Regular cardiac myocyte (primary cell): Measurements from ENCODE around the gene CDK9. TPM values are rescaled to one million over a fixed set of nuclear protein-coding genes. Genes with fewer than 3 reads are reported as not detected.

ENCODE experiments used
- total RNA-seq: library from RNA; depleted of rRNA; stranded (reverse); fragments of >200 nt; gene quantifications from 2 replicates; pipeline ENCODE4 v1.2.3, GENCODE V29; 2014

CDK9 gene
- 36.4 and 37.4 TPM in 2 replicates for total RNA-seq

DNA sequence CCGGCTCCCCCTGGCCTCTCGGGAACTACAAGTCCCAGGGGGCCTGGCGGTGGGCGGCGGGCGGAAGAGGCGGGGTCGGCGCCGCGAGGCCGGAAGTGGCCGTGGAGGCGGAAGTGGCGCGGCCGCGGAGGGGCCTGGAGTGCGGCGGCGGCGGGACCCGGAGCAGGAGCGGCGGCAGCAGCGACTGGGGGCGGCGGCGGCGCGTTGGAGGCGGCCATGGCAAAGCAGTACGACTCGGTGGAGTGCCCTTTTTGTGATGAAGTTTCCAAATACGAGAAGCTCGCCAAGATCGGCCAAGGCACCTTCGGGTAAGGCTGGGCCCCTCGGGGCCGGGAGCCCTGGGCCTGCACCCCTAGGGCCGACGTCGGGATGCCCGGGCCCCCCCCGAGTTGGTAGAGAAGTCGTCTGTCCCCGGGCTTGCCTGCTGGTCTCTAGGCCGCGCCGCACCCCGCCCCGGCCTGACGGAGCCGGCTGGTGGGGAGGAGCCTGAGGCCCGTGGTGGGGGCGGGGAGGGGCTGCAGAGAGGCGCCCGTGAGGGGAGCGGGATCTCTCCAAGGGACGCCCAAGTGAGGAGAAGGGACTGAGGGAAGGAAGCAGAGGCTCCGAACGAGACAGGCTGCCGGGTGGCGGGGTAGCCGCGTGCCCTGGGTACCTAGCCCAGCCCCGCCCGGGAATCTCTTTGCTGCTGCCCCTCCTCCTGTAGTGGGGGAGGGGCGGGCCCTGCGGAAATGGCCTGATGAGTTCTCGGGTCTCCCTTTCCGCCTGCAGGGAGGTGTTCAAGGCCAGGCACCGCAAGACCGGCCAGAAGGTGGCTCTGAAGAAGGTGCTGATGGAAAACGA is at the start of gene CDK9:
Gene CDK9, plus strand, starts transcription at position 102 of the 840 bp plus-strand sequence. Its CDS starts 115 bp downstream, at position 217.

DNA sequence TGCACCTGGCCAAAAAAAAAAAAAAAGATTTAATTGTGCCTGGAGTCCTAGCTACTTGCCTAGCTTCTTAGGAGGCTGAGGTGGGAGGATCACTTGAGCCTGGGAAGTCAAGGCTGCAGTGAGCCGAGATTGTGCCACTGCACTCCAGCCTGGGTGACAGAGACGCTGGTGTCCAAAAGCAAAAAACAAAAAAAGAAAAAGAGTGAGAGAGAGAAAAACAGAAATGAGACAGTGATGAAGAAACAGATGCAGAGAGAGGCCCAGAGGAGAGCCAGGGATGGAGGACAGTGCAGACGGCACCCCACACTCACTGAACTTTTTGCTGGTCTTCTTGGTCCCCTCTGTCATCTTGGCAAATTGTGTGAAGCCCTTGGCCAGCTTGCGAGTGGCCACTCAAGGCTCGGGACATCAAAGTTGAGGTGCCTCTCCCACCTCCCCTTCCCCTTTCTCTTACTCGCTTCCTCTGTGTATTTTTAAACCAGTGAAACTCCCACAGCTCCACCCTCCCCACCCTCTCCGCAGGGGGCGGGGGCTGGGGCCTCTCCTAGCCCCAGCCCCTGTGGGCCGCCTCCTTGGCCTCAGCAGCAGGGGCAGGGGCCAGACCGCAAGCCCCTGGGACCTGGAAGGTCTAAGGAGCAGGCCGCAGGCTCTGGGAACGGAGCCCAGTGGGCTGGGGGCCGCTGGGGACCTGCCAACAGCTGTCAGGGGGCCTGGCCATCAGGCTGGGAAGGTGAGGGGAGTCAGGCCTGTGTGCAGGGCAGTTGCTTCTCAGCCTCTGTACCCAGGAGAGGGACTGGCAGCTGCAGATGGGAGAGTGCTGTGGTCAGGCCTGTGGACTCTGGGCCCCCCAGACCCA is 7.3 kb upstream of the CDK9 start, which contains the start of gene SH2D3C:
Gene SH2D3C, minus strand, starts transcription at position 387 of the 856 bp plus-strand sequence. Its CDS starts 39 bp downstream, at position 348.

DNA sequence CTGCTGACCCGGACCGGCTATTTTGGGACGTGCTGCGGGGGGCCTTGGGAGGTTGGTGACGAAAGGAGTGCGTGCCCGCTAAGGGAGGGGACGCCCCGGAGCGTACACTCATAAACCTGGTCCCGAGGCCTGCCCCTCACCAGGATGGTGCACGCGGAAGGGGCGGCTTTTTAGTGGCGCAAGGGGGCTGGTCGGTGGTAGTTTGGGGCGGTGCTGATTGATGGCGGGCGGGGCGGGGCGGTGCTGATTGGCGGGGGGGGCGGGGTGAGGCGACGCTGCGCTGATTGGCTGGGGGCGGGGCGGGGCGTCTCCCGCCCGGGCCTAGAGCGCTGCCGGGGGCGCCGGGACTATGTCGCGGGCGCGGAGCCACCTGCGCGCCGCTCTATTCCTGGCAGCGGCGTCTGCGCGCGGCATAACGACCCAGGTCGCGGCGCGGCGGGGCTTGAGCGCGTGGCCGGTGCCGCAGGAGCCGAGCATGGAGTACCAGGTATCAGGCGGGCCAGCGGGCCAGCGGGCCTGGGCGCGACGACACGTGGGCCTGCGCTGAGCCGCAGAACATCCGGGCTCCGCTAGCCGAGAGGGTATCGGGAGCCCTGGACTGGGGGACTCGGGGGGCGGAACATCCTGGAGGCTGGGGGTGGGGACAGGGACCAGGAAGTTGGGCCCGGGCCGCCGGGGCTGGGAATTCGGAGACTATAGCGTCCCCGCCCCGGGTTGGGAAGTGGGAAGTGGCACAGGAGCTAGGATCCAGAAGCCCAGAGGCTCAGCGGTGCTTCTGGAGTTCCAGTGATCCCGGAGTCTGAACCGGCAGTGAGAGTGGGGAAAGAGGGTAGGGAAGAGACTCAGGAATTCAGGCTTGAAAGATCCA is 17.0 kb downstream of the CDK9 start, which contains the start of gene FPGS:
Gene FPGS, plus strand, starts transcription at position 307 of the 868 bp plus-strand sequence. Its CDS starts 43 bp downstream, at position 350.

Other genes with a start within 250 kb of the CDK9 start
- gene STXBP1, start 173.8 kb upstream of the CDK9 start, total RNA-seq: 19.6 and 23.4 TPM in 2 replicates
- gene CFAP157, start 79.0 kb upstream of the CDK9 start, total RNA-seq: 0.28 TPM in 1 of 2 replicates, not detected in the other
- 17.8 and 32.0 TPM in 2 replicates for gene PTRH1, start 70.4 kb upstream of the CDK9 start, total RNA-seq
- under 0.01 TPM in 1 of 2 replicates, not detected in the other for gene TTC16, start 70.0 kb upstream of the CDK9 start, total RNA-seq
- 2.3 and 3.8 TPM in 2 replicates for gene TOR2A, start 50.7 kb upstream of the CDK9 start, total RNA-seq
- gene SH2D3C, start 7.4 kb upstream of the CDK9 start, total RNA-seq: 0.19 and 0.85 TPM in 2 replicates
- 41.4 and 50.2 TPM in 2 replicates for gene FPGS, start 16.8 kb downstream of the CDK9 start, total RNA-seq
- gene ENG, start 68.6 kb downstream of the CDK9 start, total RNA-seq: 24.2 and 34.3 TPM in 2 replicates
- 21.7 and 40.3 TPM in 2 replicates for gene AK1, start 91.6 kb downstream of the CDK9 start, total RNA-seq
- gene ST6GALNAC6, start 113.6 kb downstream of the CDK9 start, total RNA-seq: 33.7 and 51.0 TPM in 2 replicates
- gene ST6GALNAC4, start 131.0 kb downstream of the CDK9 start, total RNA-seq: 33.3 and 51.4 TPM in 2 replicates
- 0.77 and 2.0 TPM in 2 replicates for gene PIP5KL1, start 144.7 kb downstream of the CDK9 start, total RNA-seq
- gene DPM2, start 151.8 kb downstream of the CDK9 start, total RNA-seq: 7.9 and 10.0 TPM in 2 replicates
- 2.5 and 7.3 TPM in 2 replicates for gene EEIG1, start 195.0 kb downstream of the CDK9 start, total RNA-seq